Activated CD8-positive, alpha-beta memory T cell treated with anti-CD3 and anti-CD28 coated beads, Interleukin-2, amount 50 U/mL, for 1 hour (primary cell): ENCODE data around the gene INSRR.

Experiments
- DNase-seq: peaks from one replicate; pipeline ENCODE4 v3.0.0-alpha.2; 2020; ENCODE audit errors: extremely low read depth

The INSRR gene

GRCh38 chr1:156894001-156894400, 35.1 kb upstream of the INSRR start:
- DNase-seq: no peak

GRCh38 chr1:156893048-156893953, 34.4 kb upstream of the INSRR start, which contains the start of gene PEAR1:
PEAR1 (plus strand) TSS chr1:156893718; CDS start chr1:156903927, 10,209 bp downstream.
- DNase-seq: no peak

GRCh38 chr1:156892190-156893047, 33.5 kb upstream of the INSRR start:
- peak; percentile 51 for DNase-seq

GRCh38 chr1:156889802-156890580, 31.1 kb upstream of the INSRR start:
- no peak for DNase-seq

- no peak for DNase-seq
Observed at GRCh38 chr1:156887734-156888133, 28.8 kb upstream of the INSRR start.

- DNase-seq: no peak
Observed at GRCh38 chr1:156887317-156887716, 28.4 kb upstream of the INSRR start.

GRCh38 chr1:156886583-156887281, 27.8 kb upstream of the INSRR start:
- no peak for DNase-seq

GRCh38 chr1:156885880-156886355, 27.0 kb upstream of the INSRR start:
- no peak for DNase-seq

- DNase-seq: no peak
Observed at GRCh38 chr1:156885314-156885713, 26.4 kb upstream of the INSRR start.

GRCh38 chr1:156884560-156885184, 25.8 kb upstream of the INSRR start:
- DNase-seq: no peak

GRCh38 chr1:156883919-156884318, 25.0 kb upstream of the INSRR start:
- no peak for DNase-seq

- no peak for DNase-seq
Observed at GRCh38 chr1:156882543-156882942, 23.6 kb upstream of the INSRR start.

- DNase-seq: no peak
Observed at GRCh38 chr1:156881663-156882062, 22.7 kb upstream of the INSRR start.

- DNase-seq: no peak
Observed at GRCh38 chr1:156881101-156881500, 22.2 kb upstream of the INSRR start.

GRCh38 chr1:156880473-156880872, 21.6 kb upstream of the INSRR start:
- DNase-seq: no peak

GRCh38 chr1:156879876-156880275, 21.0 kb upstream of the INSRR start:
- DNase-seq: no peak

GRCh38 chr1:156877433-156878170, 18.7 kb upstream of the INSRR start:
- DNase-seq: no peak

GRCh38 chr1:156876281-156876680, 17.4 kb upstream of the INSRR start:
- DNase-seq: no peak

GRCh38 chr1:156875341-156875615, 16.4 kb upstream of the INSRR start:
- DNase-seq: no peak
